HG03520 (cell line): ENCODE data around the gene HNRNPH1.
"Not testable (repeated sequence)": the region's sequence is repeated elsewhere in the genome, so short reads cannot be mapped to it uniquely, and the experiment has no call there.

ENCODE experiments used
- ATAC-seq: cut with Tn5 transposase; IDR thresholded peaks from one replicate; pipeline ENCODE4 v1.9.1; 2021; ENCODE audit warnings: mild to moderate bottlenecking, moderate library complexity; ENCODE audit not compliant: unreplicated experiment

The HNRNPH1 gene

GRCh38 chr5:179623003-179623905 lies at the start of gene HNRNPH1:
Gene HNRNPH1, minus strand, starts transcription at chr5:179623671. Its CDS starts 538 bp downstream, at chr5:179623133.
- ATAC-seq, result peak; percentile 61

- ATAC-seq, result no peak
These were observed 44.9 kb upstream of the HNRNPH1 start for GRCh38 chr5:179668391-179668790.

GRCh38 chr5:179661647-179662046 lies 38.2 kb upstream of the HNRNPH1 start:
- not testable (repeated sequence) for ATAC-seq

- peak; percentile 57 for ATAC-seq
These were observed 34.8 kb upstream of the HNRNPH1 start for GRCh38 chr5:179658179-179658856.

- peak; percentile 87 for ATAC-seq
These were observed 34.1 kb upstream of the HNRNPH1 start for GRCh38 chr5:179657302-179658178.

GRCh38 chr5:179653135-179653534 lies 29.7 kb upstream of the HNRNPH1 start:
- ATAC-seq, result not testable (repeated sequence)

- ATAC-seq, result not testable (repeated sequence)
These were observed 26.8 kb upstream of the HNRNPH1 start for GRCh38 chr5:179650245-179650644.

- not testable (repeated sequence) for ATAC-seq
These were observed 25.8 kb upstream of the HNRNPH1 start for GRCh38 chr5:179649166-179649703.

GRCh38 chr5:179648410-179648809 lies 24.9 kb upstream of the HNRNPH1 start:
- ATAC-seq, result no peak

GRCh38 chr5:179644766-179645165 lies 21.3 kb upstream of the HNRNPH1 start:
- ATAC-seq, result not testable (repeated sequence)

GRCh38 chr5:179643141-179643920 lies 19.9 kb upstream of the HNRNPH1 start:
- ATAC-seq, result not testable (repeated sequence)

GRCh38 chr5:179642626-179643025 lies 19.2 kb upstream of the HNRNPH1 start:
- ATAC-seq, result not testable (repeated sequence)

GRCh38 chr5:179641745-179642144 lies 18.3 kb upstream of the HNRNPH1 start:
- ATAC-seq, result not testable (repeated sequence)

GRCh38 chr5:179639296-179639695 lies 15.8 kb upstream of the HNRNPH1 start:
- not testable (repeated sequence) for ATAC-seq

- peak; percentile 88 for ATAC-seq
These were observed 11.1 kb upstream of the HNRNPH1 start for GRCh38 chr5:179634370-179635172.

- ATAC-seq, result peak; percentile 49
These were observed 10.3 kb upstream of the HNRNPH1 start for GRCh38 chr5:179633501-179634369.

GRCh38 chr5:179624841-179625271 lies 1.4 kb upstream of the HNRNPH1 start:
- ATAC-seq, result no peak
